ENCODE data around the gene ENTPD8. TPM values are rescaled to one million over a fixed set of nuclear protein-coding genes. Genes with fewer than 3 reads are reported as not detected.

Gene ENTPD8
- total RNA-seq, 2 experiments from 2014 or later: not detected

GRCh38 chr9:137463931-137464290 is 22.8 kb upstream of the ENTPD8 start:
- Mint-ChIP-seq H3K27ac (no peak overlapping the region), H3K27me3 (no peaks in the 10 kb centered on the region), H3K4me1 (ENCODE audit: low read depth) (peaks cover 27% of the 10 kb centered on the region), H3K9me3 (no peaks in the 10 kb centered on the region), H3K36me3 (ENCODE audit: low read depth) (no peaks in the 10 kb centered on the region), H3K4me3 (no peak overlapping the region)
- Histone ChIP-seq H3K4me3 (ENCODE audit: low read length) (no peak overlapping the region), H3K27ac (ENCODE audit: low read depth in 1 of 2, low read length in 2 of 2) (no peak overlapping the region), H3K9me3 (ENCODE audit: control insufficient read depth in 1 of 2, insufficient read depth in 1 of 2, low read length in 2 of 2) (no peaks in the 10 kb centered on the region), H3K27me3 (ENCODE audit: control insufficient read depth in 1 of 2, insufficient read depth in 2 of 2, low read length in 2 of 2) (no peaks in the 10 kb centered on the region), H3K36me3 (ENCODE audit: insufficient read depth, low read length) (no peaks in the 10 kb centered on the region), H3K4me1 (ENCODE audit: insufficient read depth, low read length) (peaks cover 43% of the 10 kb centered on the region)
- ATAC-seq (ENCODE audit: poor library complexity) (no peak), DNase-seq (peak in 1 of 14 experiments; percentile 34)
- intact Hi-C loops (cut with DNase I, micrococcal nuclease): loop anchor here in 1 of 2 experiments (2.0 to 5.0 kb wide), 2 partner anchors 89 to 162 kb away; partner anchors contain the start of gene NRARP
- ChIA-PET CTCF (no interaction called here), POLR2A (no interaction called here)
- no peak for TF ChIP-seq CTCF (IDR thresholded peaks at IDR 0.05)

DNA sequence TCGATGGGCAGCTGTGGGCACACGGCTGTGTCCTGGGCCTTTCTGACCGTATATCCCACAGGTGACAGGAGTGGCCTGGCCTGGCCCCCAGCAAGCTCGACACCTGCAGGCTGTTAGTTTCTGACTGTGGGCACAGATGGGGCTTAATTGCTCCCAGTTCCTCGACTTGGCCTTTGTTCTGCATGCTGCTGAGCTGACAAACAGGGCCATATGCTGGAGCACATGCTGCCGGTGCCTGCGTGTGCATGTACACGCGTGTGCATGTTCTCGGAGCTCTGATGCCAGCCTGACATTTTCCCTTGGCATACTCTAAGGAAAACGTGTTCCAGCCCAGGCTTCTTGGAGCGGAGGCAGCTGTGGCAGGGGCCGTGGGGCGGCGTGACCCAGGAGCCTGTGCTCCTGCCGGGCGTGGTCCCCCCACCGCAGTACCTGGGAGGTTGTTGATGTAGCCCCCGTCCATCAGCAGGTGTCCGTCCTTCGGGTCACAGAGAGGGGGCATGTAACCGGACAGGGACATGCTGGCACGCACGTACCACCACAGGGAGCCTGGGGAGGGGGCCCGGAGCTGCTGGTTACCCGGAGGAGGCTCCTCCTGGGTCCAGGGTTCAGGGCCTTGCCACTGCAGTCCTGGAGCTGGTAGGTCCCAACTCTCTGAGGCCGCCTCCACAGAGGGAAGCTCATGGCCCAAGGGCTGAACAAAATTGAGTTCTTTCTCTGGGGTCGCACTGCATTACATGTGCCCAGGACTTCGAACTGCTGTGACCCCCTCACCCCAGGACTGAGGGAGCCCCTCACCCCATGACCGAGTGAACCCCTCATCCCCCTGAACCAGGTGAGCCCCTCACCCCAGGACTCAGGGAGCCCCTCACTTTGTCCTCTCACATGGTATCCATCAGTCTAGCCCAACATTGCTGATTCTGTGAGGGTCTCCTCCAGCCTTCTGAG is 22.1 kb upstream of the ENTPD8 start:
- Mint-ChIP-seq H3K36me3 (ENCODE audit: low read depth) (no peaks in the 10 kb centered on the region), H3K4me3 (peak overlapping the region; percentile 56), H3K9me3 (no peaks in the 10 kb centered on the region), H3K27ac (peak overlapping the region; percentile 95), H3K4me1 (ENCODE audit: low read depth) (peaks cover 27% of the 10 kb centered on the region), H3K27me3 (no peaks in the 10 kb centered on the region)
- Histone ChIP-seq H3K4me1 (ENCODE audit: insufficient read depth, low read length) (peaks cover 47% of the 10 kb centered on the region), H3K27me3 (ENCODE audit: control insufficient read depth in 1 of 2, insufficient read depth in 2 of 2, low read length in 2 of 2) (no peaks in the 10 kb centered on the region), H3K27ac (ENCODE audit: low read depth in 1 of 2, low read length in 2 of 2) (no peak overlapping the region), H3K36me3 (ENCODE audit: insufficient read depth, low read length) (no peaks in the 10 kb centered on the region), H3K9me3 (ENCODE audit: control insufficient read depth in 1 of 2, insufficient read depth in 1 of 2, low read length in 2 of 2) (no peaks in the 10 kb centered on the region), H3K4me3 (ENCODE audit: low read length) (no peak overlapping the region)
- intact Hi-C loops (cut with DNase I, micrococcal nuclease): loop anchor here in 1 of 2 experiments (2.0 to 5.0 kb wide), 2 partner anchors 90 to 161 kb away; partner anchors contain the start of gene NRARP
- ATAC-seq (ENCODE audit: poor library complexity) (no peak), DNase-seq (no peak)
- ChIA-PET POLR2A (interaction anchor here (1.0 to 2.3 kb wide), 5 partner anchors 14 to 76 kb away, joined by 3 to 9 read pairs (median 4); partner anchors contain the start of genes EXD3 and NOXA1), CTCF (no interaction called here)
- TF ChIP-seq CTCF (IDR thresholded peaks at IDR 0.05): no peak

GRCh38 chr9:137462396-137462985 is 21.3 kb upstream of the ENTPD8 start:
- intact Hi-C loops (cut with DNase I, micrococcal nuclease): loop anchor here in 1 of 2 experiments (2.0 to 5.0 kb wide), 2 partner anchors 90 to 160 kb away; partner anchors contain the start of gene NRARP

More at GRCh38 chr9:137462396-137462985, 21.3 kb upstream of the ENTPD8 start:
- Mint-ChIP-seq H3K4me1 (ENCODE audit: low read depth) (peaks cover 27% of the 10 kb centered on the region), H3K4me3 (peak overlapping the region; percentile 87), H3K9me3 (no peaks in the 10 kb centered on the region), H3K36me3 (ENCODE audit: low read depth) (no peaks in the 10 kb centered on the region), H3K27me3 (no peaks in the 10 kb centered on the region), H3K27ac (peak overlapping the region; percentile 95)
- Histone ChIP-seq H3K36me3 (ENCODE audit: insufficient read depth, low read length) (peaks cover 5% of the 10 kb centered on the region), H3K4me3 (ENCODE audit: low read length) (peak overlapping the region; percentile 42), H3K4me1 (ENCODE audit: insufficient read depth, low read length) (peaks cover 55% of the 10 kb centered on the region), H3K27ac (ENCODE audit: low read depth in 1 of 2, low read length in 2 of 2) (peak overlapping the region; percentile 48 to 81), H3K9me3 (ENCODE audit: control insufficient read depth in 1 of 2, insufficient read depth in 1 of 2, low read length in 2 of 2) (no peaks in the 10 kb centered on the region), H3K27me3 (ENCODE audit: control insufficient read depth in 1 of 2, insufficient read depth in 2 of 2, low read length in 2 of 2) (no peaks in the 10 kb centered on the region)
- ATAC-seq (ENCODE audit: poor library complexity) (no peak), DNase-seq (no peak)
- ChIA-PET POLR2A (interaction anchor here (1.0 to 2.3 kb wide), 6 partner anchors 13 to 90 kb away, joined by 3 to 9 read pairs (median 4); partner anchors contain the start of genes EXD3, MRPL41 and NOXA1), CTCF (no interaction called here)
- no peak for TF ChIP-seq CTCF (IDR thresholded peaks at IDR 0.05)

Data from CD4-positive, alpha-beta T cell (primary cell).